Brain microvascular endothelial cell (primary cell): ENCODE results near the gene PTPRCAP.
A peak's percentile ranks its signal among the peaks of the same experiment; 100 is the strongest.

Experiments
- DNase-seq: peaks from one replicate; pipeline ENCODE4 v3.0.0-alpha.2; 2020
- H3K27ac ChIP-seq: fragments of 250-450 bp; sonication (Bioruptor Pico); 2 replicates; pipeline ENCODE4 v1.5.1; 2020; ENCODE audit warnings: mild to moderate bottlenecking, moderate library complexity
- H3K27me3 ChIP-seq: fragments of 250-450 bp; sonication (Bioruptor Pico); replicated peaks from 2 replicates; pipeline ENCODE4 v1.5.1; 2020; ENCODE audit warnings: mild to moderate bottlenecking
- H3K36me3 ChIP-seq: fragments of 250-450 bp; sonication (Bioruptor Pico); replicated peaks from 2 replicates; pipeline ENCODE4 v1.5.1; 2020; ENCODE audit warnings: mild to moderate bottlenecking
- H3K4me3 ChIP-seq: 2 replicates; pipeline ENCODE4 v1.5.1; 2011; ENCODE audit warnings: low read depth, mild to moderate bottlenecking, control low read depth, low read length, moderate library complexity
- CTCF ChIP-seq: IDR thresholded peaks from 2 replicates; pipeline ENCODE4 v1.5.1; 2011; ENCODE audit warnings: low read depth, mild to moderate bottlenecking, moderate library complexity, low read length, control low read depth, inconsistent platforms; ENCODE audit errors: missing control alignments
- in situ Hi-C: cut with HindIII; loops from 2 replicates; pipeline ENCODE4 v1.10.0; 2017; ENCODE audit warnings: low sequenced_read_pairs, low pct_ligation_motif_present

Gene PTPRCAP

GRCh38 chr11:67393437-67393836 lies 44.0 kb downstream of the PTPRCAP start:
- TF ChIP-seq CTCF = no peak
- Histone ChIP-seq H3K4me3 (no peak overlapping the region), H3K27me3 (no peaks in the 10 kb centered on the region), H3K27ac (no peak overlapping the region), H3K36me3 (peaks cover 14% of the 10 kb centered on the region)
- no peak for DNase-seq
- in situ Hi-C loops = no loop called here

GRCh38 chr11:67392183-67392715 lies 45.2 kb downstream of the PTPRCAP start:
- Histone ChIP-seq H3K36me3 (peaks cover 2% of the 10 kb centered on the region), H3K27ac (no peak overlapping the region), H3K4me3 (peak overlapping the region; percentile 84), H3K27me3 (no peaks in the 10 kb centered on the region)
- DNase-seq = no peak
- in situ Hi-C loops = no loop called here
- no peak for TF ChIP-seq CTCF

- H3K4me3 ChIP-seq = peak within 1 kb of the TSS; percentile 84
- no peaks in the 10 kb centered on the region for H3K27me3 ChIP-seq
- no peak for TF ChIP-seq CTCF
- in situ Hi-C loops = no loop called here
- DNase-seq = peak; percentile 83
- H3K36me3 ChIP-seq = no peaks in the 10 kb centered on the region
- peak within 1 kb of the TSS; percentile 51 for H3K27ac ChIP-seq
Measured at GRCh38 chr11:67391304-67392182, 45.9 kb downstream of the PTPRCAP start, which contains the start of gene RAD9A. Gene RAD9A (plus strand): TSS chr11:67391986. CDS start chr11:67392045, 59 bp downstream.

- DNase-seq = no peak
- Histone ChIP-seq H3K4me3 (peak overlapping the region; percentile 84), H3K27me3 (no peaks in the 10 kb centered on the region), H3K27ac (peak overlapping the region; percentile 51), H3K36me3 (no peaks in the 10 kb centered on the region)
- no peak for TF ChIP-seq CTCF
- in situ Hi-C loops = no loop called here
Measured at GRCh38 chr11:67390947-67391303, 46.6 kb downstream of the PTPRCAP start.

GRCh38 chr11:67389477-67389876 lies 48.0 kb downstream of the PTPRCAP start:
- Histone ChIP-seq H3K4me3 (no peak overlapping the region), H3K27ac (no peak overlapping the region), H3K27me3 (no peaks in the 10 kb centered on the region), H3K36me3 (no peaks in the 10 kb centered on the region)
- TF ChIP-seq CTCF = peak; percentile 82
- in situ Hi-C loops = no loop called here
- no peak for DNase-seq
